ENCODE data around the gene ITPKB. TPM values are rescaled to one million over a fixed set of nuclear protein-coding genes. Genes with fewer than 3 reads are reported as not detected.

The ITPKB gene
- total and polyA plus RNA-seq, 11 donors, result 6.2 to 33.7 (median 17.8) TPM

DNA sequence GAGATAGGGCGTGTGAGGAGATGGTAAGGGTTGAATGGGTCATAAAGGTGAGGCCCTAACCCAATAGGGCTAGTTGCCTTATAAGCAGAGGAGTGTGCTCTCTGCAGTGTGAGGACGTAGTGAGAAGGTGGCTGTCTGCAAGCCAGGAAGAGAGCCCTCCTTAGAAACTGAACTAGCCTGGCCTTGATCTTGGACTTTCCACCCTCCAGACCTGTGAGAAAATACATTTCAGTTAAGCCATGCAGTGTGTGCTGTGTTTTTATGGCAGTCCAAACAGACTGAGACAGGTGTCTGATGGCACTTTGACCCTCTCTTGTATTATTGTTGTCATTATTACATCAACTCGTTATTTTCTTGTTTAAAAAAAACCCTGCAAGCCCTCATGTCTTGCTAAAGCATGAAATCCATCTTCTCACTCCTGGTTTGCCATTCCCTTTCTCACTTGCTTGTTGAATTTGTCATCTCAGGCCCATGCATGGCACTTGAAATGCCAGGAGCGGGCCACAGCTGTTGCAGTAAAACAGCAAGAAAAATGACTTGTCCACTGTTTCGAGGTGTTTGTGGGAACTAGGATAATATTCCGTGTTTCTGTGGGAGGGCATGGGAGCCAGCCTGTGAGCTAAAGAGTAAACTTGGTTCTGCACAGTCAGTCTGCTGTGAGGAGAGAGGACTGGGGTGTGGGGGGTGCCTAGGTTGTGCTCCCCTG is 111.9 kb downstream of the ITPKB start:
- peak in 1 of 5 donors; percentile 4 for DNase-seq
- Histone ChIP-seq H3K27me3 (no peaks in the 10 kb centered on the region), H3K27ac (peak overlapping the region in 1 of 12 donors; percentile 32), H3K9me3 (peaks cover 0 to 4% (median 0%) of the 10 kb centered on the region in 12 donors), H3K36me3 (peaks cover 0 to 14% (median 5%) of the 10 kb centered on the region in 9 donors), H3K4me1 (peaks cover 0 to 10% (median 6%) of the 10 kb centered on the region in 12 donors), H3K4me3 (no peak overlapping the region)
- ATAC-seq, result peak in 1 of 4 donors; percentile 15
- intact Hi-C loops (cut with DNase I), result loop anchor here in 4 of 10 donors (2.0 to 10.0 kb wide), 4 partner anchors 80 to 808 kb away; partner anchors contain the start of gene STUM (in 1 of the 4)
- WGBS, 4 donors, result 75 to 94% (median 85%) methylated on average over 6 of the region's 6 CpGs
- TF ChIP-seq, protein P1, sequence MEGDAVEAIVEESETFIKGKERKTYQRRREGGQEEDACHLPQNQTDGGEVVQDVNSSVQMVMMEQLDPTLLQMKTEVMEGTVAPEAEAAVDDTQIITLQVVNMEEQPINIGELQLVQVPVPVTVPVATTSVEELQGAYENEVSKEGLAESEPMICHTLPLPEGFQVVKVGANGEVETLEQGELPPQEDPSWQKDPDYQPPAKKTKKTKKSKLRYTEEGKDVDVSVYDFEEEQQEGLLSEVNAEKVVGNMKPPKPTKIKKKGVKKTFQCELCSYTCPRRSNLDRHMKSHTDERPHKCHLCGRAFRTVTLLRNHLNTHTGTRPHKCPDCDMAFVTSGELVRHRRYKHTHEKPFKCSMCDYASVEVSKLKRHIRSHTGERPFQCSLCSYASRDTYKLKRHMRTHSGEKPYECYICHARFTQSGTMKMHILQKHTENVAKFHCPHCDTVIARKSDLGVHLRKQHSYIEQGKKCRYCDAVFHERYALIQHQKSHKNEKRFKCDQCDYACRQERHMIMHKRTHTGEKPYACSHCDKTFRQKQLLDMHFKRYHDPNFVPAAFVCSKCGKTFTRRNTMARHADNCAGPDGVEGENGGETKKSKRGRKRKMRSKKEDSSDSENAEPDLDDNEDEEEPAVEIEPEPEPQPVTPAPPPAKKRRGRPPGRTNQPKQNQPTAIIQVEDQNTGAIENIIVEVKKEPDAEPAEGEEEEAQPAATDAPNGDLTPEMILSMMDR (IDR thresholded peaks at IDR 0.05), result no peak
- TF ChIP-seq POLR2A (IDR thresholded peaks at IDR 0.05), result no peak

DNA sequence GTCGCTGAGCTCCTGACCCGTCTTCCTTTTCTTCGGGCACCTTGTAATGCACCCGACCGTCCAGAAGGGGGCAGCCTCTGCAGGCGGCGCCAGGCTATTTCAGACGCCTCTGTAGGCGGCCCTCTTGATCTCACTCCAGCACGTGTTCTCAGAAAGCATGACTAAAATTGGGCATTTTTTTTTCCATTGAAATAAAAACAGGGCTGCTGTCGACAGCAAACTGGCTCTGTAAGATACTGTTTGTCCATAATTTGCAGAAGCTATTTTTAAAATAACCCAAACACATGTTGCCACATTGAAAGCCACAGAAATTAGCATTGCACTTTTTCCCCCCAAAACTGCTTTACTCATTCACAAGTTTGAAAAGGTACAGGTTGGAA is 112.5 kb downstream of the ITPKB start:
- no peak for TF ChIP-seq POLR2A (IDR thresholded peaks at IDR 0.05)
- TF ChIP-seq, protein P1 (IDR thresholded peaks at IDR 0.05), result peak; percentile 94 to 99 (median 97)
- Histone ChIP-seq H3K36me3 (peaks cover 0 to 8% (median 3%) of the 10 kb centered on the region in 9 donors), H3K4me1 (peaks cover 0 to 10% (median 6%) of the 10 kb centered on the region in 12 donors), H3K27ac (peak overlapping the region in 1 of 12 donors; percentile 32), H3K27me3 (no peaks in the 10 kb centered on the region), H3K9me3 (peaks cover 0 to 10% (median 0%) of the 10 kb centered on the region in 12 donors), H3K4me3 (no peak overlapping the region)
- intact Hi-C loops (cut with DNase I), result loop anchor here in 4 of 10 donors (2.0 to 10.0 kb wide), 4 partner anchors 79 to 808 kb away; partner anchors contain the start of gene STUM (in 1 of the 4)
- peak; percentile 80 to 90 (median 88) for ATAC-seq
- WGBS, 4 donors, result 2 to 6% (median 4%) methylated on average over 11 of the region's 11 CpGs
- peak; percentile 75 to 83 (median 76) for DNase-seq

DNA sequence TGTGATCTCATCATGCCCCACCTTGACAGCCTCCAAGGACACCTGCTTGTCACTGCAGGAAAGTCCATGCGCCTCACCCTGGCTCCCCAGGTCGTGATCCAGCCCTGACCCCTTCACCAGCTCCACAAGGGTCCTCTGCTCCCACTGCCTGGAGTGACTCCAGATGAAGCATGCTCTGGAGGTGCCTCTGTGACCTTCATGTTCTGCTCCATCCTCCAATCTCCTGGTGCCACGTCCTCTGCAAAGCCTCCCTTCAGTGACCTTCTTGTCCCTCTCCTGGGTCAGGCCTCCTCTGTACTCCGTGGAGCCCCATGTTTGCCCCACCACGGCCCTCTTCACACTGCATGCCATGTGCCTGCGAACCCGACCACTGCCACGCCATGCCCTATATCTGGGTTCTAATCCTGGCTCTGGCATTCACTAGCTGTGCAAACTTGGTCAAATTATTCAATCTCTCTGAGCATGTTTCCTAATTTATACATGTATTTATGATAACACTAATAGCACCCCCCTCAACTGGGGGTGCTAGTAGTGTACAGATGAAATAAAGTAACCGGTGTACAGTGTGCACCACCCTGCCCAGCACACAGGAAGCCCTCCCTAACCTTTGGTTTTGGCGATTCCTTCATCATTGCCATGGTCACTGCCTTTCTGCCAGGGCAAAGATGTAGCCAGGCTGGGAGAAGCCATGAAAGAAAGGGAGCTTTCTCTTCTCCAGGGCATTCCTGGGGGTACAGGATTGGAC is 113.1 kb downstream of the ITPKB start:
- peak in 2 of 4 donors; percentile 15 to 40 for ATAC-seq
- Histone ChIP-seq H3K4me3 (no peak overlapping the region), H3K27me3 (no peaks in the 10 kb centered on the region), H3K36me3 (peaks cover 0 to 5% (median 0%) of the 10 kb centered on the region in 9 donors), H3K4me1 (peaks cover 0 to 10% (median 6%) of the 10 kb centered on the region in 12 donors), H3K9me3 (peaks cover 0 to 13% (median 0%) of the 10 kb centered on the region in 12 donors), H3K27ac (no peak overlapping the region)
- DNase-seq, result peak in 1 of 5 donors; percentile 30
- 73 to 81% (median 76%) methylated on average over 10 of the region's 10 CpGs for WGBS, 4 donors
- intact Hi-C loops (cut with DNase I), result loop anchor here in 4 of 10 donors (2.0 to 10.0 kb wide), 4 partner anchors 79 to 809 kb away; partner anchors contain the start of gene STUM (in 1 of the 4)
- no peak for TF ChIP-seq POLR2A (IDR thresholded peaks at IDR 0.05)
- TF ChIP-seq, protein P1 (IDR thresholded peaks at IDR 0.05), result no peak

Measured in heart left ventricle (tissue), 16 donors.